Astrocyte (in vitro differentiated cells and primary cell): ENCODE results near the gene TMPRSS6. TPM values are rescaled to one million over a fixed set of nuclear protein-coding genes. Genes with fewer than 3 reads are reported as not detected.
A peak's percentile ranks its signal among the peaks of the same experiment; 100 is the strongest.

Source experiments
- DNase-seq: peaks from one replicate; pipeline ENCODE4 v3.0.0-alpha.2; 2010; ENCODE audit warnings: low read depth
- FAIRE-seq: peaks from 2 replicates; lab custom pipeline; 2011; peaks lifted over from hg19 to GRCh38; lab: Jason Lieb, UNC
- H2AFZ ChIP-seq: 2 replicates; pipeline ENCODE4 v1.6.0; 2012; ENCODE audit warnings: low read depth, low read length, inconsistent platforms
- H3K27ac ChIP-seq: 2 replicates; pipeline ENCODE4 v1.5.1; 2011; ENCODE audit warnings: low read depth, low read length, inconsistent platforms
- H3K27me3 ChIP-seq: 2 replicates; pipeline ENCODE4 v1.6.0; 2011; ENCODE audit warnings: low read length, inconsistent platforms; ENCODE audit not compliant: insufficient read depth
- H3K36me3 ChIP-seq: 2 replicates; pipeline ENCODE4 v1.5.1; 2011; ENCODE audit warnings: low read length, inconsistent platforms; ENCODE audit not compliant: insufficient read depth
- H3K4me1 ChIP-seq: 2 replicates; pipeline ENCODE4 v1.5.1; 2011; ENCODE audit warnings: low read length, inconsistent platforms; ENCODE audit not compliant: insufficient read depth
- H3K4me2 ChIP-seq: 2 replicates; pipeline ENCODE4 v1.6.0; 2012; ENCODE audit warnings: low read length, inconsistent platforms
- H3K4me3 ChIP-seq: 2 replicates; pipeline ENCODE4 v1.5.1; 2011; ENCODE audit warnings: low read depth, mild to moderate bottlenecking, low read length, inconsistent platforms; ENCODE audit not compliant: insufficient read depth
- H3K79me2 ChIP-seq: 2 replicates; pipeline ENCODE4 v1.6.0; 2012; ENCODE audit warnings: mild to moderate bottlenecking, low read length, inconsistent platforms; ENCODE audit not compliant: insufficient read depth
- H3K9ac ChIP-seq: 2 replicates; pipeline ENCODE4 v1.6.0; 2012; ENCODE audit warnings: mild to moderate bottlenecking, low read length, inconsistent platforms
- H3K9me3 ChIP-seq: 2 replicates; pipeline ENCODE4 v1.5.1; 2012; ENCODE audit warnings: low read depth, mild to moderate bottlenecking, low read length, inconsistent platforms; ENCODE audit not compliant: insufficient read depth
- H4K20me1 ChIP-seq: 2 replicates; pipeline ENCODE4 v1.6.0; 2012; ENCODE audit warnings: low read length, inconsistent platforms; ENCODE audit not compliant: insufficient read depth
- H3K27ac Mint-ChIP-seq: one replicate; pipeline ENCODE4 v1.8.0; 2021; ENCODE audit warnings: mild to moderate bottlenecking, mixed read lengths; ENCODE audit not compliant: unreplicated experiment
- H3K27me3 Mint-ChIP-seq: one replicate; pipeline ENCODE4 v1.8.0; 2021; ENCODE audit warnings: low read depth, mixed read lengths; ENCODE audit not compliant: unreplicated experiment
- H3K36me3 Mint-ChIP-seq: one replicate; pipeline ENCODE4 v1.8.0; 2021; ENCODE audit warnings: low read depth, mixed read lengths; ENCODE audit not compliant: unreplicated experiment
- H3K4me1 Mint-ChIP-seq: one replicate; pipeline ENCODE4 v1.8.0; 2021; ENCODE audit warnings: low read depth, mixed read lengths; ENCODE audit not compliant: unreplicated experiment
- H3K4me3 Mint-ChIP-seq: one replicate; pipeline ENCODE4 v1.8.0; 2021; ENCODE audit warnings: mild to moderate bottlenecking, moderate library complexity, mixed read lengths; ENCODE audit not compliant: unreplicated experiment
- H3K9me3 Mint-ChIP-seq: one replicate; pipeline ENCODE4 v1.8.0; 2021; ENCODE audit warnings: mild to moderate bottlenecking, mixed read lengths; ENCODE audit not compliant: unreplicated experiment
- EZH2 ChIP-seq: IDR thresholded peaks from 2 replicates; pipeline ENCODE4 v1.6.1; 2012; ENCODE audit warnings: mild to moderate bottlenecking, low read length, inconsistent platforms; ENCODE audit not compliant: insufficient read depth
- total RNA-seq: library from RNA; stranded (reverse); gene quantifications from 2 replicates; pipeline ENCODE4 v1.2.1, GENCODE V29; 2021
- TF ChIP-seq, protein P1 (sequence below): IDR thresholded peaks from 2 replicates; pipeline ENCODE4 v1.5.1; 2011; ENCODE audit warnings: low read depth, mild to moderate bottlenecking, inconsistent platforms, low read length, moderate library complexity; ENCODE audit not compliant: insufficient read depth

TMPRSS6 gene
- total RNA-seq, 1 donor from 2014 or later = not detected

DNA sequence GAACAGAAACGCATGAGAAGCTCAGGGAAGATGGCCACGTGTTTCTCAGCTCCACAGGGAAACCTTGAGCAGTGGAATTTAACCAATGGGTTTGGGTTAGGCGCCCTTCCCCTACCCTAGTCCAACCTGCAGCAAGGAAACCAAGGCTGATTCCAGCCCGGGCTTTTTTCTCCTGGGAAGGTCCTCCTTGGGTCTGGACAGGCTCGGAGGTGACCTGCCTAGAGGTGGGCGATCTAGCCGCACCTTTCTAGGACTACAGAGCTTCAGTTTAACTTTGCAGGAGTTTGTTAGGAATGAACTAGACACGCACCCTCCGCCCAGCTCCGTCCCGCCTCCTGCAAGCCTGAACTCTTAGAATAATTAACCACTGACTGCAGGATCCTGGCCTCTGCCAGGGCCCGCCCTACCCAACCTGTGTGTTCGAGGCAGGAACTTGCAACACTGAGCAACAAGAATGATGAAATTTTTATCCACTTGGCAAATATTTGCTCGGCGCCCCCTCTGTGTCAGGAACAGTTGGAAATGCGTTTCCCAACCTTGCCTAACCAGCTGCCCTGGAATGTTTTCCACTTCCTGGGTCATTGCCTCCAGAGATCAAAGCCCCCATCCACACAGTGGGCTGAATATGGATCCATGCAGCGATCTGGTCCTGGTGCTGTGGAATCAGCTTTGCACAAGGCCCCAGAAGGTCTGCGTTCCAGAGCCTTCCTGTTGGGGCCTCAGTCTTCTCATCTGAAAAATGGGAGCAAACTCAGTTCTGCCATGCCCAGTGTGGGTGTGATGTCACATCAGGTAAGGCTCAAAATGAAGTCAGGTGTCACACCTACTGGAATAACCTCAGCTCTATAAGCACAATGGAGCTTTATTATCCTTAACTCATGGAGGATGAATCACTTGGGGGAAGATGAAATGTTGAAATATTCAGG, 76.7 kb downstream of the TMPRSS6 start:
- Histone ChIP-seq H3K4me3 (no peak overlapping the region), H3K79me2 (no peaks in the 10 kb centered on the region), H3K36me3 (no peaks in the 10 kb centered on the region), H2AFZ (no peak overlapping the region), H3K4me2 (no peak overlapping the region), H3K27ac (no peak overlapping the region), H3K27me3 (peaks cover 2% of the 10 kb centered on the region), H3K9ac (no peak overlapping the region), H3K4me1 (no peaks in the 10 kb centered on the region), H4K20me1 (peaks cover 10% of the 10 kb centered on the region), H3K9me3 (no peaks in the 10 kb centered on the region)
- Mint-ChIP-seq H3K36me3 (peaks cover 4% of the 10 kb centered on the region), H3K27ac (no peak overlapping the region), H3K4me1 (peaks cover 12% of the 10 kb centered on the region), H3K9me3 (no peaks in the 10 kb centered on the region), H3K27me3 (peaks cover 6% of the 10 kb centered on the region), H3K4me3 (no peak overlapping the region)
- FAIRE-seq (no peak), DNase-seq (peak; percentile 27)
- TF ChIP-seq EZH2 = no peak
- TF ChIP-seq, protein P1, sequence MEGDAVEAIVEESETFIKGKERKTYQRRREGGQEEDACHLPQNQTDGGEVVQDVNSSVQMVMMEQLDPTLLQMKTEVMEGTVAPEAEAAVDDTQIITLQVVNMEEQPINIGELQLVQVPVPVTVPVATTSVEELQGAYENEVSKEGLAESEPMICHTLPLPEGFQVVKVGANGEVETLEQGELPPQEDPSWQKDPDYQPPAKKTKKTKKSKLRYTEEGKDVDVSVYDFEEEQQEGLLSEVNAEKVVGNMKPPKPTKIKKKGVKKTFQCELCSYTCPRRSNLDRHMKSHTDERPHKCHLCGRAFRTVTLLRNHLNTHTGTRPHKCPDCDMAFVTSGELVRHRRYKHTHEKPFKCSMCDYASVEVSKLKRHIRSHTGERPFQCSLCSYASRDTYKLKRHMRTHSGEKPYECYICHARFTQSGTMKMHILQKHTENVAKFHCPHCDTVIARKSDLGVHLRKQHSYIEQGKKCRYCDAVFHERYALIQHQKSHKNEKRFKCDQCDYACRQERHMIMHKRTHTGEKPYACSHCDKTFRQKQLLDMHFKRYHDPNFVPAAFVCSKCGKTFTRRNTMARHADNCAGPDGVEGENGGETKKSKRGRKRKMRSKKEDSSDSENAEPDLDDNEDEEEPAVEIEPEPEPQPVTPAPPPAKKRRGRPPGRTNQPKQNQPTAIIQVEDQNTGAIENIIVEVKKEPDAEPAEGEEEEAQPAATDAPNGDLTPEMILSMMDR = no peak

DNA sequence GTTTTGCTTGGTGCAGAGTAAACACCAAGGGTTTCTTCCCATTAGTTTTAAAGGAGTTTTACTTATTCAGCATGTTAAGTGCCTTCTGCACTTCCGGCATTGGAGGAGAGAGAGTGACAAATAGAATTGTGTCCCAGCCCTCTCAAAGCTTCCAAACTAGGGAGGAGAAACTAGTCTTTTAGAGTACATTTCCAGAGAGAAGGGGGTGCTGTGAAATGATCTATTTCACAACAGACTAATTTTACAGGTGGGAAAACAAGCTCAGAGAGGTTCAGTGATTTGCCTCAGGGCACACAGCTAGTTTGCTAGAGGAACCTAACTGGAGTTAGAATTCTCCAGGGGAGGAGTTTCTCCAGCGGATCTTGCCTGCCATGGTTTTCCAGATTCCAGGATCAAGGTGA, 77.4 kb downstream of the TMPRSS6 start:
- TF ChIP-seq, protein P1 = no peak
- no peak for TF ChIP-seq EZH2
- FAIRE-seq = no peak
- H3K4me3 Mint-ChIP-seq = no peak overlapping the region
- no peak overlapping the region for H3K4me3 ChIP-seq
- no peak overlapping the region for H2AFZ ChIP-seq
- H3K27ac ChIP-seq = no peak overlapping the region
- peaks cover 6% of the 10 kb centered on the region for H3K27me3 Mint-ChIP-seq
- no peaks in the 10 kb centered on the region for H3K9me3 ChIP-seq
- no peak overlapping the region for H3K9ac ChIP-seq
- no peaks in the 10 kb centered on the region for H3K4me1 ChIP-seq
- H4K20me1 ChIP-seq = peaks cover 10% of the 10 kb centered on the region
- no peaks in the 10 kb centered on the region for H3K36me3 ChIP-seq
- H3K4me1 Mint-ChIP-seq = peaks cover 12% of the 10 kb centered on the region
- DNase-seq = no peak
- peaks cover 4% of the 10 kb centered on the region for H3K36me3 Mint-ChIP-seq
- H3K9me3 Mint-ChIP-seq = no peaks in the 10 kb centered on the region
- peaks cover 2% of the 10 kb centered on the region for H3K27me3 ChIP-seq
- no peaks in the 10 kb centered on the region for H3K79me2 ChIP-seq
- H3K4me2 ChIP-seq = no peak overlapping the region
- no peak overlapping the region for H3K27ac Mint-ChIP-seq
